Measurements from ENCODE around the gene SSR2.
"Not testable (repeated sequence)": the region's sequence is repeated elsewhere in the genome, so short reads cannot be mapped to it uniquely, and the experiment has no call there.

Gene SSR2

DNA sequence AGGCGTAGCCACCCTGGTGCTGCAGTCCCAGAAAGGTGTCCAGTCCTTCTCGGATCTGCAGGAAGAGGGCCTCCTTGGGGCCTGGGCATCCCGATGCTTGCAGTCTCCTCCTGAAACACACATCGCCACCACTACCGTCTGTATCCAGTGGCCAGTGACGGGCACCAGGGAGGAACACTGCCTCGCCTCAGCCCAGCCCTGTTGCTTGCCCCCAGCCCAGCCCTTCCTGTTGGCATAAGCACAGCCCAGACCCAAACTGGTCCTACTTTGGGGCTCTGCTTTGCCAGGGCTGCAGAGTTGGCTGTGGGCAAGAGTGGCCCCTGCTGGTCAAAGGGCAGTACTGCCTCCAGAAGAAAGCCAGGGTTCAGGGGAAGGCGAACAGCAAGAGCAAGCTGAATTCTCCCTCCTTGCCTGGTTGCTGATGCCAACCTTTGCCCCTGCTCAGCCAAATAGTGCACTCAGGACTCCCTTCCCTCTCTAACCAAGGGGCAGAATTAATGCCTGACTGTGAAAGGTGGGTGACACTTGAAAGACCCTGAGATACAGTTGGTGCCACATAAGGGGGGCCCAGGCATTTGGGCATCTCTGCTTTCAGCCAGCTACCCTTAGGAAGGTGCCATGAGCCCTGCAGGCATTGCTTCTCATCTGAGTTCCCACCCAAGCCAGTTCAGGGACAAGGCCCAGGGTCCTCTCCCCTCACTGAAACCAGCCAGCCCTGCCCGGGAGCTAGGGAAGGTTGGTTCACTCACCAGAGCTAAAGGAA lies 31.3 kb downstream of the SSR2 start:
- DNase-seq: peak; percentile 85

DNA sequence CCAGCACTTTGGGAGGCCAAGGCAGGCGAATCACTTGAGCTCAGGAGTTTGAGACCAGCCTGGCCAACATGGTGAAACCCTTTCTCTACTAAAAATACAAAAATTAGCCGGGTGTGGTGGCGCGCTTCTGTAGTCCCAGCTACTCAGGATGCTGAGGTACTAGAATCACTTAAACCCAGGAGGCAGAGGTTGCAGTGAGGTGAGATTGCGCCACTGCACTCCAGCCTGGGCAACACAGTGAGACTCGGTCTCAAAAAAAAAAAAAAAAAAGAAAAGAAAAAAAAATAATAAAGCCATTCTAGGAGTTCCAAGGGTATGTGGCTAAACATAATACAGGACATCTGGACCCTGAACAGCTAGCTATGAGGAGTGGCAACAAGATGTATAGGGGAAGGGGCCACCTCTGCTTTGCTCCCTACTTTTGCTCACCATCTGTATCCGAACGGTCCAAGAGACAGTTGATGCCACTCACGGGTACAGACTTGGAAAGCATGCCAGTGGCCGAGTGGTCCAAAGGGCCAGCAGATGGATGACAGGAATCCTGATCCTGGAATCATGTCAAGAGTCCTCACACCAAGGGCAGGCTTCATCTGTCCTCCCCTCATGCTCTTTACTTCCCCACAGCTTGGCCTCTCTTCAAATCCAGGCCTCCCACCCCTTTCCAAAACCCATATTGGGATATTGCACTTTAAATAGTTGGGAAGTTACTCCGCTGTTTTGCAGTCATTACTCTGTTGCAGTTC lies 35.7 kb downstream of the SSR2 start:
- not testable (repeated sequence) for DNase-seq

GRCh38 chr1:155984341-155984740 lies 36.4 kb downstream of the SSR2 start:
- no peak for DNase-seq

DNA sequence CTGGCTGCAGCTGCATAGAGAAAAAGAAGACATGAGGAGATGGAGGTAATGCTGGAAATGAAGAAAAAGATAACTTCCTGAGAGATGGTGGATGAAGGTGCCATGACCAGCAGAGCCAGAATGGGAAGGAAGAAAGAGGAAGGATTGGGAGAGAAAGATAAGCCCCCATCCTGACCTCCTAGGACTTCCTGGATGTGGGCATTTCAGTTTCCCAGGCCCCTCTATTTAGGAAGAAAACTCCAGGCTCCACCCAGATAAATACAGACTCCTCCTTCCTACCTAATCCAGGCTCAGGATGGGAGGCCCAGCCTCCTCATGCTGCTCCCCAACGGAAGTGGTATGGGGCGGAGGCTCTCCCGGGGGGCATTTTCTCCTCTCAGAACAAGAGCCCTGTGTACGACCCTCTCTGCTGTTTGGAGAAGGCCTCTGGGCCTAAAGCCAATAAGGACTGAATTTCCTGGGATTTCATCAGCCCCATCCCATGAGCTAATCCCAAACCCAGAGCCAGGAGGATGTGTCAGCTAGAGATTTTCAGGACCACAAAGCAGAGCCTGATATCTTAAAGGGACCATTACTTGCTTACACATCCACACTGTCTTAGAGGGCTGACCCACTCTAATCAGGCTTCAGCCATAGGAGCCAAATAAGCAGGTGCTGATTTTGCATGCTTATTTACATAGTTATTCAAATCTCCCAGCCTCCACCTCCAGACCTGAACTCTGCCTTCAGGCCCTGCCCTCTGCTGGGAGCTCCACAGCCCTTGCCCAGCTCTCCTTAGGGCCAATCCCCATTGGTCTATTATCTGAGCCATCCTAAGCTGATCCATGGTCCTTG lies 37.3 kb downstream of the SSR2 start:
- no peak for DNase-seq

GRCh38 chr1:155982106-155982505 lies 38.6 kb downstream of the SSR2 start:
- no peak for DNase-seq

GRCh38 chr1:155981266-155982088 lies 39.3 kb downstream of the SSR2 start:
- no peak for DNase-seq

DNA sequence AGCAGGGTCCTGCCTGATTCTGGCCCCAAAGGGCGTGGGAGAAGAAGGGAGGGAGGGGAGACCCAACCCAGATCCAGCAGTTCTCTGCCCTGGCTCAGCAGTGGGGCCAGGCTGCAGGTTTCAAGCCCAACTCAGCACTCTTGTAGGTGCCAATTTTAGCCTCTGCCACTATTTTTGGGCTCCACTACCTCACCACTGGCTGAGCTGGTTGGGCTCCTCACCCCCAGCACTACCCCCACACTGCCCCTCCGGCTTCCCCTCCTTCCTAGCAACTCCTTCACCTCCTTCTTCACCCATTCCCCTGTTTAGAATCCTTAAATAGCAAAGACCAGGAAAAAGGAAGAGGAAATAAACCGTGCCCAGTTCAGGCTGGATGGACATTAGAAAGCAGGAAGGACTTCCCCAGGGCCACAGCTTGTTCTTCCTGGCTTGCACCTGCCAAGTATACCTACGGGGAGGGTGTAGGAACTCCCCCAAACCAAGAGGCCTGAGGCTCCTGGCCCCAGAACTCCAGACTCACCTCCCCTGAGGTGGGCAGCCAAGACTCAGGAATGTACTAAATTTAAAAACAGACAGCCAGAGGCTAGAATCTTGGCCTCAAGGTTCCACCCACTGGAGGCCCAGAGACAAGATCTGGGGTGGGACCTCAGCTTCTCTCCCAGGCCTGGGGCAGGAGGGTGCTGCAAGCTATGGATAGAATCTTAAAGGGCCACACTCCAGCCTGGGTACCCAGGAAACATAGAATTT lies 41.0 kb downstream of the SSR2 start:
- no peak for DNase-seq

DNA sequence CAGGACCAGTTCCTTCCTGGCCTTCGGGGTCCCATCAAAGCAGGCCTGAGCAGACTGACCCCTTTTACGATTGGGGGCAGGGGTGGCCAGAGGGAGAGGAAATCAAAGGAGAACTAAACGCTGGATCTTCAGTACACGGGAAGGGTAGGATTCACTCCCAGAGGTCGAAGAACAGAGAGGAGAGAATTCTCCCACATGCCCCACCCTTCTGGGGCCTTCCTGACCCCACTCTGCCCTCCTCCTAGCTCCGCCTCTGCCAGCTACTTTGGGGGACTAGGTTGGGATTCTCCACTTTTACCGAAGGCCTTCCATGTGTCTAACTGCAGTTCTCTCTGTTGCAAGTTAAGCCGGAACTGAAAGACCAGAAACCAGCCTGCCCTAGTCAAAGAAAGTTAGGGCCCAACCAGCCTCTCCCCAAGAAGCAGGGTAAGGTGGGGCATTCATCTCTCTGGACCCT lies 41.8 kb downstream of the SSR2 start:
- DNase-seq: no peak

- DNase-seq: peak; percentile 77
Measured at GRCh38 chr1:155978325-155978972, 42.3 kb downstream of the SSR2 start, which contains the start of gene ARHGEF2. TSS of gene ARHGEF2 (minus strand) at chr1:155978547. CDS start at chr1:155978427, 120 bp downstream.

GRCh38 chr1:155977690-155978324 lies 42.9 kb downstream of the SSR2 start:
- peak; percentile 61 for DNase-seq

DNA sequence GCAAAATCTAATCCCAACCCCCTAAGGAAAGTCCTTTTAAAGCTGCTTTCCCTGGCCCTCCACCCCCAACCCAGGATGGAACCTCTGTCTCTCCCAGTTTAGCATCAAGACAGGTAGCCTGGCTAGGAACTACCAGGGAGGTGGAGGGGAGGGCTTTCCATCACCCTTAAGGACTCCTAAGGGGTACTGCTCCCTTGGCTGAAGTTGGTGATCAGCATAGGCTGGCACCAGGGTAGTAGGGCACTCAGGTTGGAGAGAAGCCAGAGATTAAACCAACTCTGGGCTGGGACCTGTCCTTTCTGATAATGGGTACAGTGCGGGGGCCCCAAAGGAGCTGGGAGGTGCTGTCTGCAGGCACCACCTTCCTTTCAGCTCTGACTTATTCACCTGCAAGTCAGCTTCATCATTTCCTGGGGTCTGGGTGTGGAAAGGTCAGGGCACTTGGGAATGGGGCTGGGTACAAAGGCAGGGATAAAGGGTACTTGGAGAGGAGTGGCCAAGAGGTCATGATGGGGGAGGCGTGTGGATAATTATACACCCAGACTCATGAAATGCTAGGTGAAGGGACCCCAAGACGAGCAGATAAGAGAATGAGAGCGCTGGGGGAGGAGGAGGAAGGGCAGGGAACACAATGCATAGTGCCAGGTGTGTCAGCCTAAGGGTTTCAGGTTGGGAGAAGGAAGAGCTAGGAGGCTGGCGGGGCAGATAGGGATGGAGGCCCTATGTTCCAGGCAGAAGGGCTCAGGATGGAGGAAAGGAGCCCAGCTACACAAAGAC lies 43.6 kb downstream of the SSR2 start:
- DNase-seq: no peak

DNA sequence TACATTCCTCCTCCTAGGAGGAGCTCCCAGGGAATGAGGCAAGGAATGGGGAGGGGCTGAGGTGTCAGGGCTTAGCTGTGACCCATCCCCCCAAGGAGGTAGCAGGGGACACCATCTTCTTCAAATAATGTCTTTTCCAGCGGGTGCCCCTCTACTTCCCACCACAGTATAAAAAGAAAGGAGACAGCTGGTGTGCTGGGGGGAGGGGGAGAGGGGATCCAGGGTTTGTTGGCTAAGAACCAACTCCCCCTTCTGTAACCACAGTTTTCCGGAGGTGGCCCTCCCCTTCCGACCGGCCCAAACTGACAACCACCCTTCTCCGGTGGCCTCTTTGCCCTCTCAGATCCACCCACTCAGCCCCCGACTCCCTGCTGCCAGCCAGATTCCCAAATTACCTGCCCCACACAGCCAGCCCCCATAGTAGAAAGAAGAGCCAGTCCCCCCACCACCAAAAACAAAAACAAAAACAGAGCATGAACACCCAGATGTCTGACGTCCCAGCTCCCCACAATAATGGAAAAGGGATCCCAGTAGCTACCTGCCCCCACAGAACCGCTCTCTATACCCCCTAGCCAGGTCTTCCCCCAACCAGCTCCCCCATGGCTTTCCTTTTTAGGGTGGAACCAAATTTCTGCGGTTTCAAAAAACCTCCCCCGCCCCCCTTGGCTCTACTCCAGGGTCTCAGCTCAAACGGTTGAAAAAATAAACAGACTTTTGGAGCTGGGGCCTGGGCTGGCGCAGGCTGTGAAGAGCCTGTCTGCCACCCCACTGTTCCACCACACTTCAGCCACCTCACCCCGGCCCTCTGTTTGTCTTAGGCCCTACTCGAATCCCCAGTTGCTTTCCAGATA lies 44.5 kb downstream of the SSR2 start:
- DNase-seq: peak; percentile 77

- DNase-seq: no peak
Measured at GRCh38 chr1:155975375-155976061, 45.2 kb downstream of the SSR2 start.

DNA sequence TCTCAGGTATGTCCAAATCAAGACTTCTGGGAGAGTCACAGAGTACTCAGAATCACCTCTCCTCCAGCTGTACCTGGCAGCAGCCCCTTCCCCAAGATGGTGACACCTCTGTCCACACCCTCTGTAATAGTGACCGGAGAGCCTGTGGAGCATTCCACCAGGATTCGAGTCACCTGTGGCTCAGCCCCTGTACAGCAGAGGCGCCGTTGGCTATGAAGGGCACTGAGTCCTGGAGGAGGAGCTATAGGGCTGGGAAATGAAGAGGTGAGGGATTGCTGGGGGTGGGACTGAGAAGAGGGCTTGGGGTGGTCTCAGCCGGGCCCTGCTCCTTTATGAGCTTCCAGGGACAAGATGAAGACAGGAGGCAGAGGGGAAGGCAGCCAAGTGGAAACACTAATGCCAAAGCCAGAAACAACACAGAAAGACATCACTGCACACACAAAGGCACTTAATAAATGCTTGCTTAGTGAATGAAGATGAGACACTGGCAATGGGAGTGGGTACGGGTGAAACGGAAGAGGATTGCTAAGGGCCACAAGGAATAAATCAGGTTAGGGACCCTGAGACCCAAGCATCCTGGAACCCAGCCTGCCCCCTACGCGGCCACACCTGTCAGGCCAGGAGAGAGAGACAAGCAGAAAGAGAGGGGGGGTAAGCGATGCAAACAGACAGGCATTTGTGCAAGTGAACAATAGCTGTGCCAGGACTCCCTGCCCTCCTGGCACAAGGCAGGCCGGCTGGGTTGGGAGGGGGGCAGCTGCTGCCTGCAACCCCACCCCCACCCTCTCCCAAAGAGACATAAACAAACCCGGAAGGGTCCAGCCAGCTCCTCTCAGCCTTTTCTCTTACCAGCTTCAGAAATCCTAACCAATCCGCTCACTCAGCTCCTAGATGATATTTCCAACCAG lies 46.3 kb downstream of the SSR2 start:
- DNase-seq: no peak

GRCh38 chr1:155973723-155974122 lies 47.0 kb downstream of the SSR2 start:
- DNase-seq: no peak

DNA sequence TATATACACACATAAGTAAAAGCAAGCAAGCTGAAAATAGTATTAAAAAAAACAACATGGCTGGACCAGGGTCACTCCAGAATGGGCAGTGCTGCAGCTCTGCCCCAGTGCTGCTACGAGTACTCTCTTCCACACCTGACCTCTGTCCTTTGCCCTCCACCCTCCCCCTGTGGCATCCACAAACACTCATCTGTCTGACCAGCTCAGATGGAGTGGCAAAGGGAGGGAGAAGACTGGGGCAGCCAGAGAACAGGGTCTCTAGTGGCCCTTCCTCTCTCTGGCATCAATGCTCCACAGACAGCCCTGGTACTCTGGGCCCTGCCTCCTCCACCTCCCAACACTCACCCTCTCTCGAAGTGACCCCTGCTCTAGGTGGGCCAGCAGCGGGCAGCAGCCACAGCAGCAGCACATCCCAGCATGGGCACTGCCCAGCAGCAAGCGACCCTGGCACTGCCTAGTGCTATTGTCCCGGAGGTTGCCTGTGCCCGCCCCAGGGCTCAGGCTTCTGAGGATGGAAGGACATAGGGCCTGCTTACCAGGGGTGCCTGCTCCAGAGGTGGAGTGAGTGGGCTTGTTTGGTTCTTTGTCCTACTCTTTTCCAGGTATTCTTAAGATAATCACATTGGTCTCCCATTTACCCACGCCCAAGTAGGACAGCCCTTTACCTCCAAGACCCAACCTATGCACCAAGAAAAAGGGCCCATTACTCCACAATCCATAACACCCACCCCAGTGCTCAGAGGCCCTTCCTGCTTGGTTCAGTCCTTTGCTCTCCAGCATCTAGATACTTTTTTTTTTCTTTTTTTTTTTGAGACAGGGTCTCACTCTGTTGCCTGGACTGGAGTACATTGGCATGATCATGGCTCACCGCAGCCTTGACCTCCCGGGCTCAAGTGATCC lies 48.6 kb downstream of the SSR2 start:
- DNase-seq: no peak
